Loucy (cell line): ENCODE results near the gene GMEB2.

Experiments
- H2AFZ ChIP-seq: fragments of 200-600 bp; sonication (generic); 2 replicates; pipeline ENCODE4 v1.6.0; 2016; ENCODE audit warnings: antibody characterized with exemption, mild to moderate bottlenecking, low read length, moderate library complexity
- H3F3A ChIP-seq: fragments of 200-600 bp; 2 replicates; pipeline ENCODE4 v1.6.0; 2016; ENCODE audit warnings: antibody characterized with exemption, low read depth, mild to moderate bottlenecking
- H3K27me3 ChIP-seq: fragments of 200-600 bp; sonication (generic); 2 replicates; pipeline ENCODE4 v1.6.1; 2014; ENCODE audit warnings: low read length, mild to moderate bottlenecking; ENCODE audit not compliant: insufficient read depth, poor library complexity, severe bottlenecking
- H3K36me3 ChIP-seq: fragments of 200-600 bp; sonication (generic); 2 replicates; pipeline ENCODE4 v1.6.1; 2016; ENCODE audit warnings: low read length; ENCODE audit not compliant: insufficient read depth
- H3K4me1 ChIP-seq: fragments of 200-600 bp; sonication (generic); 2 replicates; pipeline ENCODE4 v1.5.1; 2014; ENCODE audit warnings: low read length, mild to moderate bottlenecking; ENCODE audit not compliant: insufficient read depth, poor library complexity, severe bottlenecking
- H3K4me2 ChIP-seq: fragments of 200-600 bp; sonication (generic); 2 replicates; pipeline ENCODE4 v1.6.0; 2014; ENCODE audit warnings: antibody characterized with exemption, low read length, low read depth, mild to moderate bottlenecking; ENCODE audit not compliant: poor library complexity, severe bottlenecking
- H3K4me3 ChIP-seq: fragments of 200-600 bp; sonication (generic); 2 replicates; pipeline ENCODE4 v1.5.1; 2014; ENCODE audit warnings: low read length, mild to moderate bottlenecking, mixed read lengths; ENCODE audit not compliant: poor library complexity, severe bottlenecking
- H3K79me2 ChIP-seq: fragments of 200-600 bp; sonication (generic); 2 replicates; pipeline ENCODE4 v1.6.1; 2014; ENCODE audit warnings: low read length; ENCODE audit not compliant: insufficient read depth
- H3K9ac ChIP-seq: fragments of 200-600 bp; sonication (generic); 2 replicates; pipeline ENCODE4 v1.6.0; 2014; ENCODE audit warnings: mild to moderate bottlenecking, low read depth, low read length, moderate library complexity; ENCODE audit not compliant: poor library complexity, severe bottlenecking
- H3K9me2 ChIP-seq: fragments of 200-600 bp; sonication (generic); replicated peaks from 2 replicates; pipeline ENCODE4 v1.6.1; 2016; ENCODE audit warnings: low read depth, low read length, mixed read lengths
- H3K9me3 ChIP-seq: fragments of 200-600 bp; sonication (generic); 2 replicates; pipeline ENCODE4 v1.6.1; 2014; ENCODE audit warnings: mild to moderate bottlenecking, antibody characterized with exemption, low read length, low read depth; ENCODE audit not compliant: insufficient read depth
- H4K20me1 ChIP-seq: fragments of 200-600 bp; sonication (generic); 2 replicates; pipeline ENCODE4 v1.6.0; 2014; ENCODE audit warnings: antibody characterized with exemption, low read length, mild to moderate bottlenecking; ENCODE audit not compliant: insufficient read depth, poor library complexity, severe bottlenecking
- CTCF ChIP-seq: fragments of 200-600 bp; sonication (generic); conservative IDR thresholded peaks from 2 replicates; pipeline ENCODE4 v1.5.1; 2014; ENCODE audit warnings: mild to moderate bottlenecking, antibody characterized with exemption, low read length
- EZH2phosphoT487 ChIP-seq: fragments of 200-600 bp; IDR thresholded peaks from 2 replicates; pipeline ENCODE4 v1.6.1; 2018; ENCODE audit warnings: antibody characterized with exemption, mild to moderate bottlenecking, moderate library complexity, borderline replicate concordance

Gene GMEB2

GRCh38 chr20:63599396-63600050 is 27.4 kb downstream of the GMEB2 start:
- no peaks in the 10 kb centered on the region for H3K9me2 ChIP-seq
- no peaks in the 10 kb centered on the region for H3F3A ChIP-seq
- H4K20me1 ChIP-seq = no peaks in the 10 kb centered on the region
- no peak overlapping the region for H3K9ac ChIP-seq
- no peaks in the 10 kb centered on the region for H3K9me3 ChIP-seq
- H3K36me3 ChIP-seq = peaks cover 54% of the 10 kb centered on the region; the same call in 1 of the 2 replicates
- no peaks in the 10 kb centered on the region for H3K79me2 ChIP-seq
- no peak overlapping the region for H3K4me3 ChIP-seq
- no peak for TF ChIP-seq CTCF
- TF ChIP-seq EZH2phosphoT487 = no peak
- no peaks in the 10 kb centered on the region for H3K27me3 ChIP-seq
- no peaks in the 10 kb centered on the region for H3K4me1 ChIP-seq
- H3K4me2 ChIP-seq = no peak overlapping the region
- H2AFZ ChIP-seq = no peak overlapping the region

- H3K79me2 ChIP-seq = no peaks in the 10 kb centered on the region
- no peaks in the 10 kb centered on the region for H3K4me1 ChIP-seq
- no peak overlapping the region for H3K4me3 ChIP-seq
- H3F3A ChIP-seq = no peaks in the 10 kb centered on the region
- no peak overlapping the region for H3K9ac ChIP-seq
- H3K27me3 ChIP-seq = no peaks in the 10 kb centered on the region
- H2AFZ ChIP-seq = no peak overlapping the region
- H3K4me2 ChIP-seq = no peak overlapping the region
- H3K36me3 ChIP-seq = peaks cover 58% of the 10 kb centered on the region; the same call in 1 of the 2 replicates
- no peak for TF ChIP-seq EZH2phosphoT487
- no peak for TF ChIP-seq CTCF
- H4K20me1 ChIP-seq = no peaks in the 10 kb centered on the region
- H3K9me2 ChIP-seq = no peaks in the 10 kb centered on the region
- no peaks in the 10 kb centered on the region for H3K9me3 ChIP-seq
Observed at GRCh38 chr20:63598479-63599395, 28.2 kb downstream of the GMEB2 start.

DNA sequence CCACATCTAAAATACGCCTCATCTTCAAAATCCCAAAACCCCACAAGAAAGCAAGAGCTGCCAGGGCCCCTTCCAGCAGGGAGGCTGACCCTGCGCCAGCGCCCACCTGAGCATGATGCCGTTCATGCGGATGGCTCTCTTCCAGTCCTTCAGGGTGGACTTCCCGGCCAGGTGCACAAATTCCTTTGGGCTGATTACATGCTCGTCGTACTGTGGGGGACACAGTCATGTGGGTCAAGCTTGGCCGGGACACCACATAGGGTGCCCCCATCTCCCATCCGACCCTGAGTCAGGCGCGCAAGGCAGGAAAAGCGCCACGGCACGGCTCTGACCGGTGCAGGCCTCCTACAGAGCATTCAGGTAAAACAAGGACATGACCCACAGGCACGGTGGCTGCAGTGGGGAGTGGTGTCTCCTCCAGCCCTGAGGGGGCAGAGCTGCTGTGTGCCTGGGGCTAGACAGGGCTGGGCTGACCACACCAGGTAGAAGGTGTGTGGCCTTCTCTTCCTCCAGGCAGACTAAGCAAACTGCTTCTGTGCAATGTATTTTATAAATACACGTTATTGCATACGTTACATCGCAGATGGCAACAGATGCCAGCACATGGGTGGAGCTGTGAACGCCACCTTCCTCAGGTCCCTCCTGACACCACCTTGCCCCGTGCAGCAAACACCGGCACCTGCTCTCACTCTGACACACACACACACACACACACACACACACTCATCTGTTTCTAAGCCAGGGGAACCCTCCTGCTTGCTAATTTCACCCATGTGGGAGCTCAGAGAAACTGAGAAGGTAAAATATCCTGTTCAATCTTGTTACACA is 29.0 kb downstream of the GMEB2 start:
- H3K27me3 ChIP-seq = no peaks in the 10 kb centered on the region
- H3K4me1 ChIP-seq = no peaks in the 10 kb centered on the region
- H3K79me2 ChIP-seq = no peaks in the 10 kb centered on the region
- H3K9me2 ChIP-seq = no peaks in the 10 kb centered on the region
- H3K9me3 ChIP-seq = no peaks in the 10 kb centered on the region
- H3K9ac ChIP-seq = no peak overlapping the region
- no peak overlapping the region for H3K4me3 ChIP-seq
- no peaks in the 10 kb centered on the region for H4K20me1 ChIP-seq
- TF ChIP-seq EZH2phosphoT487 (no peak), CTCF (no peak)
- no peaks in the 10 kb centered on the region for H3F3A ChIP-seq
- no peak overlapping the region for H3K4me2 ChIP-seq
- H3K36me3 ChIP-seq = peaks cover 62% of the 10 kb centered on the region; the same call in 1 of the 2 replicates
- no peak overlapping the region for H2AFZ ChIP-seq
